SH-SY5Y (cell line): ENCODE data around the gene LRIT2.

Experiments
- GATA2 ChIP-seq: IDR thresholded peaks from 2 replicates; pipeline ENCODE4 v1.6.1; 2011; ENCODE audit warnings: mild to moderate bottlenecking, low read depth, low read length
- GATA3 ChIP-seq: IDR thresholded peaks from 2 replicates; pipeline ENCODE4 v1.6.1; 2011; ENCODE audit warnings: low read depth, mild to moderate bottlenecking, low read length, moderate library complexity

The LRIT2 gene

DNA sequence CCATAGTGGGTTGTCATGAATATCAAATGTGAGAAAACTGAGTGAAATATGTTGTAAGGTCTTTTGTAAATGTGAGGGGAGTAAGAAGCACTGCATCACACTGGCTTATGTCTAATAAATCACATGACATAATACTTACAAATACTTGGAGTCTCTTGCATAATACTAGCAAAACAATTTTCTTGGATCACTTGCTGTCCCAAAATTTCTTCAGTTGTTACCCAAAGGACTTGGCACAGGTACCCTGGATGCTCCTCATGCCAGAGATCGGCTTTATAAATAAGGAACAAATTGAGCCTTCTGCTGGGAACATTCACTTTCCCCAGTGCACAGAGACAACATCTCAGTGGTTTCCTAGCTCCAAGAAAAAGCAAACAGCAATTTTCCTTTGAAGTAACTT lies 5.0 kb upstream of the LRIT2 start:
- TF ChIP-seq GATA2 = no peak
- no peak for TF ChIP-seq GATA3

- TF ChIP-seq GATA3 (no peak), GATA2 (no peak)
Observed at GRCh38 chr10:84227810-84228209, 2.5 kb upstream of the LRIT2 start.

GRCh38 chr10:84226616-84227015 lies 1.3 kb upstream of the LRIT2 start:
- TF ChIP-seq GATA2 = no peak
- TF ChIP-seq GATA3 = no peak

DNA sequence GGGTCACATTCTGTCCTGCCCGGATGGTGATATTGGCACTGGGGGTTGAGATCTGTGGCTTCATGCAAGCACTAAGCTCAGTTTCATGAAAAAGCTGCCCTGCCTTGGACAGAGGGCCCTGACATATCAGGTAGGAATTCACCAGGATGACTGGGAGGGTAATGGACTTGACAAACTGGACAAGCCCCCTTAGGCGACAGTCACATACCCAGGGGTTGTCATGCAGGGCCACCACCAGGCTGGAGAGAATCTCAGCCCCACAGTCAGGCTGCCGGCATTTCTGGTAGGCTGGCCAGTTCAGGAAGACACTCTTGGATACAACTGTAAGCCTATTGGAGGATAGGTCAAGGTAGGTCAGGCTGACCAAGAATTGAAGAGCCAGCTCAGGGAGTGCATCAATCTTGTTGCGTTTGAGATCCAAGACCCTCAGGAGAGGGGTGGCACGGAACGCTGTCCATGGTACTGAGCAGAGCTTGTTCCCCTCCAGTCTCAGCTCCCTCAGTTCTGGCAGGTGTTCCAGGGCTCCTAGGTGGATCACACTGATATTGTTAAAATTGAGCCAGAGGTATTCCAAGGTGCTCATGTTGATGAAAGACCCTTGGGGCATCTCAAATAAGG lies 824 bp downstream of the LRIT2 start:
- no peak for TF ChIP-seq GATA2
- TF ChIP-seq GATA3 = no peak

DNA sequence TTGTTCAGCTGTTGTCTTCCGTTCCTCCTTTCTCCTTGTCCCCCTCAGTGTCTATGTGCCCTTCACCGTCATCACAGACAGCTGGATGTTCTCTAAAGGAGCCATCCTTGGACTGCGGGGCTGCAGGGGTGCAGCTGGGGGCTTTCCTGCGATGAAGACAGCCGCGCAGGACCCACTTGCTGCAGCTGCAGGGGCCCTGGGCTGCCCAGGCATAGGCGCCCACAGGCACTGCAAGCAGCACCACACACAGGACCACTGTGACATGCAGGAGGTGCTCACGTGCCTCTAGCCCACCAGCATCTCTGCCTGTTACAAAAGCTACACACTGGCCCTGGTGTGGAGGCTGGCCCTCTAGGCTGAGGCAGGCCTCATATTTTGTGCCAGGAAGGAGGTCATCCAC lies 3.4 kb downstream of the LRIT2 start:
- no peak for TF ChIP-seq GATA3
- no peak for TF ChIP-seq GATA2

DNA sequence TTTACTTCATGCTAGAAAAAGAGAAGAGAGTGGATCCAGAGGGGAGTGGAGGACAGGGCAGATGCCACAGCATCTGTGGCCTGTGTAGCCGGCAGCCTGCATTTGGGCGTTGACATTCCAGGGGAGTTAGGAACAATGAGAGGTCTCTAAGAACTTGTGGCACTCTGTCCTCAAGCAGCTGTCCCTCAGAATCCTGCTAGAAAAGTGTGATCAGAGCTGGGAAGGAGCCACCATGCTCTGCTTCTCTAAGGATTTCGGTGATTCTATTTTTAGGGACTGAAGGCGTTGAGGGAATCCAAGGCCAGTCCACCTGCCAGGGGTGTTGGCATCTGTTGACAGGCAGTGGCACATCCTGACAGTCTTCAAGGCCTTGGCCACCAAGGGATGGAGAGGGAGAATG lies 7.6 kb downstream of the LRIT2 start:
- TF ChIP-seq GATA3 (no peak), GATA2 (no peak)

- TF ChIP-seq GATA3 (no peak), GATA2 (no peak)
Observed at GRCh38 chr10:84216834-84217233, 8.5 kb downstream of the LRIT2 start.

DNA sequence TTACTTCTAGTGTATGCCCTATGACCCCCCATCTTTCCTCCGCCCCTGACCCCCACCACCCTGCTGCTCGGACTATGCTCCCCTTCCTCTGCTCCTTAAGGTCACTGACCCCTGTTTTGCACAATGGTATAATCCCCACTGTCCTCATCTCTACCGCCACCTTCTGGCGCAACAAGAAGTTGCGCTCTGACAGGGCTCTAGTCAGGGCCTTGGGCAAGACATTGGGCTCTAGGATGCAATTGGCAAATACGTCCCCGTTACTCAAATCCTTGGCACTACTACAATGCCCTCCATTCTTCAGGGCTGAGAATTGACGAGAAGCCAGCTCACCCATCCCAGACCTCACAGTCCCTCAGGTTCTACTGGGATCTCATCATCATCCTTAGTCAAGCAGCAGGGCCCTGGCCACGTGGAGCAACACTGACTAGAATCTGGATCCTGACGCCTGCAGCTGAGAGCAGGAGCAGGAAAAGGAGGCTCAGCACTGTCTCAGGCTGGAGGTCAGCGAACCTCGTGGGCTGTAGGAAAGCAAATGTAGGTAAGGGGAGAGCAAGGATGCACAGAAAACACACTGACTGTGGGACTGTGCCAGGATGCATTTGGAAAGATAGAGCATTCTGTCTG lies 10.6 kb downstream of the LRIT2 start:
- TF ChIP-seq GATA3 (no peak), GATA2 (no peak)

DNA sequence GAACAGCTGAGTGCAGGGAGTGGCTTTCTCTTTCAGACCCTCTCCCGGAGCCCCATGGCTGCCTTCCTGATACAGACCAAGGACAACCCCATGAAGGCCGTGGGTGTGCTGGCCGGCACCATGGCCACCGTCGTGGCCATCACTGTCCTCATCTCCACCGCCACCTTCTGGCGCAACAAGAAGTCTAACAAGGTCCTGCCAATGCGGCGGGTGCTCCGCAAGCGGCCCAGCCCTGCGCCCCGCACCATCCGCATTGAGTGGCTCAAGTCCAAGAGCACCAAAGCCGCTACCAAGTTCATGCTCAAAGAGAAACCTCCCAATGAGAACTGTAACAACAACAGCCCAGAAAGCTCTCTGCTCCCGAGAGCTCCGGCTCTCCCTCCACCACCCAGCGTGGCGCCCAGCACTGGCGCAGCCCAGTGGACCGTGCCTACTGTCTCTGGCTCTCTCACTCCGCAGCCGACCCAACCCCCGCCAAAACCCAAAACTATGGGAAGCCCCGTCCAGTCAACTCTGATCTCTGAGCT lies 11.2 kb downstream of the LRIT2 start:
- TF ChIP-seq GATA3 (no peak), GATA2 (no peak)

DNA sequence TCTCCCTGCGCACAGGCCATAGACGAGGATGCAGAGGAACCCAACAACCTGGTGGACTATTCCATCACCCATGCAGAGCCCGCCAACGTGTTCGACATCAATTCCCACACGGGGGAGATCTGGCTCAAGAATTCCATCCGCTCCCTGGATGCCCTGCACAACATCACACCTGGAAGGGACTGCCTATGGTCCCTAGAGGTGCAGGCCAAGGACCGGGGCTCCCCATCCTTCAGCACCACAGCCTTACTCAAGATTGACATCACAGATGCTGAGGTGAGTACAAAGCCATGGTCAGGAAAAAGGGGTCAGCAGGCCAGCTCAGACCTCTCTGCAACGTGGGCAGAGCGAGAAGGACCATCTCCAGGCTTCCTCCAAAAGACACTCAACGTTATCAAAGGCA lies 12.3 kb downstream of the LRIT2 start:
- TF ChIP-seq GATA2 = no peak
- TF ChIP-seq GATA3 = no peak

DNA sequence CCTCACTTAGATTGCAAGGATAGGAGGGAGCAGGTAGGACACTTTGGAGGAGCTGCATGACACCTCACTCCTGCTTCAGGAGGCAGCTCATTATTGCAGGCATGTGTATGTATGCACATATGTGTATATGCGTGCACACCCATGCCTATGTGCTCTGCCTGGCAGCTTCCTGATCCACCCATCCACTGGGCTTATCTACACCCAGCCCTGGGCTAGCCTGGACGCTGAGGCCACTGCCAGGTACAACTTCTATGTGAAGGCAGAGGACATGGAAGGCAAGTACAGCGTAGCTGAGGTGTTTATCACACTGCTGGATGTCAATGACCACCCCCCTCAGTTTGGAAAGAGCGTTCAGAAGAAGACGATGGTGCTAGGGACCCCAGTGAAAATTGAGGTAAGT lies 13.3 kb downstream of the LRIT2 start:
- no peak for TF ChIP-seq GATA2
- TF ChIP-seq GATA3 = no peak

DNA sequence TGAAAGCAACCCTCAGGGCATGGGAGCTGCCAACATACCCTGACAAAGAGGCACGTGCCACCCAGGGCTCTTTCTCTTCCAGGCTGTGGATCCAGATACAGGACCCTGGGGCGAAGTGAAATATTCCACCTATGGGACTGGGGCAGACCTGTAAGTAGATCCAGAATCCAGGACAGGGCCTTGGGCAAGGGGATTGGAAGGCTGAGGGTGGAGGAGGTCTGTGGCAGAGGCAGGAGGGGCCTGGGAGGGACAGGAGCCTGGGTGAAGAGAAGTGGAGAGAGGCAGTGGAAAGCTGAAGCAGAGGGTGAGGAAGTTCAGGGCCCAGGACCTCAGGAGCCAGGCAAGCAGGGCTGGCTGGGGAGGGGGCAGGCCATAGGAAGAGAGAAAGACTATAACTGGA lies 13.8 kb downstream of the LRIT2 start:
- TF ChIP-seq GATA2 (no peak), GATA3 (no peak)

DNA sequence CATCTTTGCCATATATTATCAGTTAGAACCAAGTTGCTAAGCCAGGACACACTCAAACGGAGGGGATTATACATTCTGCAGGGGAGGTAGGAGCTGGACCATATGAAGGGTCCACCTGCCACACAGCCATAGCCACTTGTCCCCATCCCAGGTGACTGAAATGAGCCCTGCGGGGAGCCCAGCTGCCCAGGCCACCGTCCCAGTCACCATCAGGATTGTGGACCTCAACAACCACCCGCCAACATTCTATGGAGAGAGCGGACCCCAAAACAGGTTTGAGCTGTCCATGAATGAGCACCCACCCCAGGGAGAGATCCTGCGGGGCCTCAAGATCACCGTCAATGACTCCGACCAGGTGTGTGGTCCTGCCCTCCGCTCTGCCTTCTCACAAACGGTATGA lies 17.3 kb downstream of the LRIT2 start:
- TF ChIP-seq GATA3 (no peak), GATA2 (no peak)

DNA sequence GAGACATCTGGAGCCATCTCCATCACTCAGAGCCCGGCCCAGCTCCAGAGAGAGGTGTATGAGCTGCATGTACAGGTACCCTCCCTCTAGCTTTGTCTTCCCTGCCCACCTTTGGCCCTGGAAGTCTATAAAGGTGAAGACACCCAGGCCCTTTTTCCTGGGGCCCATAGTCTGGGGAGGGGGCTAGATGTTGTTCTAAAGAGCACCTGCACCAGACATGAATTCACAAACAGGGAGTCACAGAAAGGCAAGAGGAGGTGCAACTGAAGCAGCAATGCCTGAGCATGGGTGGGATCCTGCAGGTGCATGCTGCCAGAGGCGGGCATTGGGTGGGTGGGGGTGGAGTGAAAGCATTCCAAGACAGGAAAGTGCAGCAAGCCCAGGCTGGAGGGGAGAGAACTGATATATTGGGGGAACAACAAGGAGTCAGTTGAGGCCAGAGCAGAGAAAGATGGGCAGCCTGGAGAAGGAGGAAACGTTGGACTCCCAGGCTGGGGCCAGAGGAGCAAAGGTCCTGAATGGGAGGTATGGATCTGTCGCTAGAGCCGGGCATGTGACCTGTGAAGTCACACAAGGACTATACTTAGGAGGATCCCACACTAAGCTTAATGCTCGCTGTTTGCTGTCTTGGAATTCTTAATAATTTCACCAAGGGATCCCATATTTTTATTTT lies 19.4 kb downstream of the LRIT2 start:
- TF ChIP-seq GATA3 (no peak), GATA2 (no peak)

GRCh38 chr10:84205049-84205852 lies 20.1 kb downstream of the LRIT2 start:
- TF ChIP-seq GATA2 = no peak
- TF ChIP-seq GATA3 = no peak
